ENCODE measurements around the gene ITPRID2. TPM values are rescaled to one million over a fixed set of nuclear protein-coding genes. Genes with fewer than 3 reads are reported as not detected.
A peak's percentile ranks its signal among the peaks of the same experiment; 100 is the strongest.
"Not testable (repeated sequence)": the region's sequence is repeated elsewhere in the genome, so short reads cannot be mapped to it uniquely, and the experiment has no call there.

The ITPRID2 gene
- total RNA-seq, 2 donors from 2014 or later: 35.3 to 70.5 TPM

DNA sequence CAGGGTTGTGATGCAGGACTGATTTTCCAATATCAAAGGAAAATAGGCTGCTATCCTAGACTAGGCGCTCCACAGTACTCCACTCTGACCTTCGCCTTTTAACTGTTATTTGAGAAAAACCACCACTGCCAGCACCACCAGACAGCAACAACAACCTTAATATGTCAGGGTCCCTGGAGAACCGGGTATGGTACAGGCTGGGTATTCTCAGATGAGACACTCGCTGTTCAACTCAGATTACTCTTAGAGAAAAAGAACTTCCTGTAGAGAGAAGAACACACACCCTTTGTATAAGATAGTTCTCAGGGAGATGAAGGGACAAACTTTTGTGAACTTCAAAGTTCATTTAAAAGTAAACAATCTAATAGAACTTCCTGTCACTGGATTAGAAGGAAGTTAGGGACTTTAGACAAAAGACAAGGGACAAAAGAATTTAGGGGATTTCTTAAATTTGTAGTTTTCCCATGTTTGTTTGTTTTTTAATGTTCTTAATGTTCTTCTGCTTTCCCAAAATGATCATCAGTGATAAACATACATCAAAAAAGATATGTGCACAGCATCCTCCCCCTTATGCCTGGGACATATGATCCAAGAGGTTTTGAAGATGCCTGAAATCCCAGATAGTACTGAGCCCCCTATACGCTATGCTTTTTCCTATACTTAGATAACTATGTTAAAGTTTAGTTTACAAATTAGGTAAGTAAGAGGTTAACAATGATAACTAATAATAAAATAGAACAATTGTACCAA, 52.8 kb downstream of the ITPRID2 start:
- ATAC-seq: no peak
- no peak overlapping the region for H3K27ac Mint-ChIP-seq

GRCh38 chr2:181944914-181945291, 53.4 kb downstream of the ITPRID2 start:
- ATAC-seq (no peak), DNase-seq (ENCODE audit: low spot score in 2 of 2) (no peak)
- Mint-ChIP-seq H3K36me3 (peaks cover 0 to 4% of the 10 kb centered on the region in 2 donors), H3K9me3 (no peaks in the 10 kb centered on the region), H3K27ac (no peak overlapping the region)

More for the DNA sequence above, 52.8 kb downstream of the ITPRID2 start:
- H3K9me3 Mint-ChIP-seq: no peaks in the 10 kb centered on the region
- peaks cover 0 to 4% of the 10 kb centered on the region in 2 donors for H3K36me3 Mint-ChIP-seq
- DNase-seq (ENCODE audit: low spot score in 2 of 2): no peak

GRCh38 chr2:181946444-181947127, 55.1 kb downstream of the ITPRID2 start:
- H3K27ac Mint-ChIP-seq: no peak overlapping the region
- DNase-seq (ENCODE audit: low spot score in 2 of 2) (no peak), ATAC-seq (peak in 1 of 2 donors; percentile 91)
- H3K36me3 Mint-ChIP-seq: no peaks in the 10 kb centered on the region
- no peaks in the 10 kb centered on the region for H3K9me3 Mint-ChIP-seq

DNA sequence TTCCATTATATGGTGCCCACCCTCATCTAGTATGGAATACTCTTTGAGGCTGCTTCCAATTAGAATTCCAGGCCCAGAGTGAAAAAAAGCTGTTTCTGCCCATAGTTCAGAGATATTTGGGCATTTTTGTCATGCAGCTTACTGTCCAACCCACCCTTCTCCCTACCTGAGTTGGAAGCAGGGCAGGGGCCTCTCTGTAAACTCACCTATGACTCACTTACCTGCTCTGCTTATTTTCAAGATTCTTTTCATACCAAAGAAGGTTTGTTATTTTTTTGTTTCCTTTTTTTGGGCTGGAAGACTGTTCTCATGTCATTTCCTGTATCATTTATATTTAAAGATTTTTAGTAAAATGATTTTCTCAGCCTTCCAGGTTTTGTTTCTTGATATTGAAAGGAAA, 55.7 kb downstream of the ITPRID2 start:
- Mint-ChIP-seq H3K27ac (no peak overlapping the region), H3K36me3 (no peaks in the 10 kb centered on the region), H3K9me3 (no peaks in the 10 kb centered on the region)
- ATAC-seq (no peak), DNase-seq (ENCODE audit: low spot score in 2 of 2) (no peak)

GRCh38 chr2:181948227-181948626, 56.7 kb downstream of the ITPRID2 start:
- H3K27ac Mint-ChIP-seq: no peak overlapping the region
- no peaks in the 10 kb centered on the region for H3K9me3 Mint-ChIP-seq
- DNase-seq (ENCODE audit: low spot score in 2 of 2) (no peak), ATAC-seq (no peak)
- no peaks in the 10 kb centered on the region for H3K36me3 Mint-ChIP-seq

GRCh38 chr2:181949047-181949446, 57.5 kb downstream of the ITPRID2 start:
- Mint-ChIP-seq H3K27ac (no peak overlapping the region), H3K9me3 (no peaks in the 10 kb centered on the region), H3K36me3 (no peaks in the 10 kb centered on the region)
- ATAC-seq (no peak), DNase-seq (ENCODE audit: low spot score in 2 of 2) (no peak)

DNA sequence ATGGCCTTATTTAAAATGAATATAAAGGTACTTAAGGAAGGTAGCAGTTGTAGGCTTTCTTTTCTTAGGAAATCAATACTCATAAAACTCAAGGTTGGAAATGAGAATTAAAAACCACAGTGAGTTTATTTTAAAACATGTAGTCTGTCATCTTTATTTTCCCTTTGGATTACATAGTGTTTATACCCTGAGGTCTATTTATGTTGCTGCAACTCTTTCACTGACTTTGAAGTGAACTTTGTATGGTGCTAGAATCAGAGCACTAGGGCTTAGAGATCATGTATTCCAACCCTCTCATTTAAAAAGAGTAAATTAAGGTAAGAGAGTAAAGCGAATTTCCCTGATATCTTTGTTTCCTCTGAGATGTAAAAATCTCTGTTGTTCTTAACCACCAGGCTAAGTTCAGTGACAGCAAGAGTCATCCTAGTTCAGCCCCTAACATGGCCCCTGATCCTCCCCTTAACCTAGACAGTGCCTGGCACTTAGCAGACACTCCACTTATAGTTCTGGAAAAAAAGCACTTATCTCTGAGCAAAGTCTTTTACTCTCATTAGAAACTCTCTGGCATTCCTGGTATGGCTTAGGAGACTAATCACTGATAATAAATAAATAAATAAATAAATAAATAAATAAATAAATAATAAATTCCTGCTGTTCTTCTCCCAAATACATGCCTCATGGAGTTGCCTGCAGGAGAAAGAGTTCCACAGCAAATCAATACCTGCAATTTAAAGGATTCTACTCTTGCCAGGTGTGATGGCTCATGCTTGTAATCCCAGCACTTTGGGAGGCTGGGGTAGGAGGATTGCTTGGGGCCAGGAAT, 61.1 kb downstream of the ITPRID2 start:
- Mint-ChIP-seq H3K27ac (no peak overlapping the region), H3K36me3 (no peaks in the 10 kb centered on the region), H3K9me3 (no peaks in the 10 kb centered on the region)
- no peak for DNase-seq (ENCODE audit: low spot score in 2 of 2)
- peak in 1 of 2 donors; percentile 33 for ATAC-seq

DNA sequence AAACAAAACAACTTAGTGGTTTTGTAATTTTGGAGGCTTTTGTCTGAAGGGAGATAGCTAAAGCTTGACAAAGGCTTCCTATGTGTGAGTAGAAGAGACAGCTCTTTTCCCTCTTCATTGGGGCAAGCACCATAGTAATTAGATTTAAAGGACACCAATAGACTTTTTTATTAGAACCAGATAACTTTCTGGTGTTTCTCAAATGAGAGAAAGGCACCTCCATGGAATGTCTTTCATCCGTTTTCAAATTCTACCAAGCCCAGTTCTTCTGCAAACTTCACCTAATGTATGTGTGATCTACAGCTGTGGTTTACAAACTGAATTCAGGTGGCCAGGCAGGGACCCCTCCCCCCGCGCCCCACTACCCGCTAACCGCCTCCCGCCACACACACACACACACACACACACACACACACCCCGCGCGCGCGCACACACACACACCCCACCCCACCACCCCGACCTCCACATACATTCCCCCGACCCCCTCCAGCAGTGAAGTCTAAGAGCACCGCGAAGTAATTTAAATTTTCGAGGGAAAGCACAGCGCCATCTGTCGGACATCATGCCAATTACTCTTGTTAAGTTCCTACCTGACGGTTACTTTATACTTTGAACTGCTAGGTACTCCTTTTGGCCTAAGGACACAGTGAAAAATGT, 62.5 kb downstream of the ITPRID2 start:
- H3K27ac Mint-ChIP-seq: no peak overlapping the region
- ATAC-seq (peak; percentile 67 to 76), DNase-seq (ENCODE audit: low spot score in 2 of 2) (peak in 1 of 2 donors; percentile 62)
- no peaks in the 10 kb centered on the region for H3K36me3 Mint-ChIP-seq
- H3K9me3 Mint-ChIP-seq: no peaks in the 10 kb centered on the region

GRCh38 chr2:181954538-181954883, 63.0 kb downstream of the ITPRID2 start:
- no peaks in the 10 kb centered on the region for H3K36me3 Mint-ChIP-seq
- DNase-seq (ENCODE audit: low spot score in 2 of 2): no peak
- ATAC-seq: peak in 1 of 2 donors; percentile 5
- no peaks in the 10 kb centered on the region for H3K9me3 Mint-ChIP-seq
- H3K27ac Mint-ChIP-seq: no peak overlapping the region

GRCh38 chr2:181955010-181955409, 63.5 kb downstream of the ITPRID2 start:
- no peaks in the 10 kb centered on the region for H3K9me3 Mint-ChIP-seq

DNA sequence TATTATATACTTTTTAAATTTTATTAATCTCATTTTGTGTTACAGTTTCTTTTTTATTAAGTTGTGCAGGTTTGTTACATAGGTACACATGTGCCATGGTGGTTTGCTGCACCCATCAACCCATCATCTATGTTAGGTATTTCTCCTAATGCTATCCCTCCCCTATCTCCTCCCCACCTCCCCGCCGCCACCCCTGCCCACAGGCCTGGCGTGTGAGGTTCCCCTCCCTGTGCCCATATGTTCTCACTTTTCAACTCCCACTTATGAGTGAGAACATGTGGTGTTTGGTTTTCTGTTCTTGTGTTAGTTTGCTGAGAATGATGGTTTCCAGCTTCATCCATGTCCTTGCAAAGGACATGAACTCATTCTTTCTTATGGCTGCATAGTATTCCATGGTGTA, 64.3 kb downstream of the ITPRID2 start:
- not testable (repeated sequence) for H3K9me3 Mint-ChIP-seq; H3K36me3 Mint-ChIP-seq; H3K27ac Mint-ChIP-seq; ATAC-seq; DNase-seq (ENCODE audit: low spot score in 2 of 2)

More at GRCh38 chr2:181955010-181955409, 63.5 kb downstream of the ITPRID2 start:
- ATAC-seq (no peak), DNase-seq (ENCODE audit: low spot score in 2 of 2) (no peak)
- no peaks in the 10 kb centered on the region for H3K36me3 Mint-ChIP-seq
- no peak overlapping the region for H3K27ac Mint-ChIP-seq

GRCh38 chr2:181957668-181958067, 66.1 kb downstream of the ITPRID2 start:
- no peak for ATAC-seq
- no peak overlapping the region for H3K27ac Mint-ChIP-seq
- H3K9me3 Mint-ChIP-seq: no peaks in the 10 kb centered on the region
- no peaks in the 10 kb centered on the region for H3K36me3 Mint-ChIP-seq
- no peak for DNase-seq (ENCODE audit: low spot score in 2 of 2)

- DNase-seq (ENCODE audit: low spot score in 2 of 2): no peak
- ATAC-seq: no peak
- no peak overlapping the region for H3K27ac Mint-ChIP-seq
- no peaks in the 10 kb centered on the region for H3K9me3 Mint-ChIP-seq
- H3K36me3 Mint-ChIP-seq: no peaks in the 10 kb centered on the region
These were observed 67.2 kb downstream of the ITPRID2 start for GRCh38 chr2:181958726-181959125.

DNA sequence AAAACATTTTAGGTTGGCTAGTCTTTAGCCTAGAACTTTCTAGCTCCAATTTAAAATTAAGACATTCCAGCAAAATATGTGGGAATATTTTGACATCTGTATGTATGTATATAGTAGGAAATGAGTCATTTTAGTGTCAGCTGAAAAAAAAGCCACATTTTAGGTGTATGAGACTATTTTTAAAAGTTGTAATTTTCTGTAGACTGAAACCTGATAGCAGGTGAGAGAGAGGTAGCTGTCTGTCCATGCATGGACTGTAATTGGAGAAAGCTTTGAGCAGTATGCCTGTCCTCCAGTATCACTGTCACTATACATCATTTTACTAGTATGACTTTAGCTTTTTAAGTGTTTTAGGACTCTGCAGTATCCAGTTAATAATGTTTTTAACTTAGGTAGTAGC, 68.0 kb downstream of the ITPRID2 start:
- DNase-seq (ENCODE audit: low spot score in 2 of 2) (no peak), ATAC-seq (no peak)
- H3K36me3 Mint-ChIP-seq: no peaks in the 10 kb centered on the region
- H3K27ac Mint-ChIP-seq: no peak overlapping the region
- no peaks in the 10 kb centered on the region for H3K9me3 Mint-ChIP-seq

- not testable (repeated sequence) for H3K27ac Mint-ChIP-seq; H3K9me3 Mint-ChIP-seq; H3K36me3 Mint-ChIP-seq; ATAC-seq; DNase-seq (ENCODE audit: low spot score in 2 of 2)
These were observed 69.6 kb downstream of the ITPRID2 start for GRCh38 chr2:181961167-181961566.

GRCh38 chr2:181962142-181962541, 70.6 kb downstream of the ITPRID2 start:
- DNase-seq (ENCODE audit: low spot score in 2 of 2) (no peak), ATAC-seq (no peak)
- no peak overlapping the region for H3K27ac Mint-ChIP-seq
- H3K36me3 Mint-ChIP-seq: no peaks in the 10 kb centered on the region
- no peaks in the 10 kb centered on the region for H3K9me3 Mint-ChIP-seq

Data from activated naive CD4-positive, alpha-beta T cell treated with anti-CD3 and anti-CD28 coated beads, Interleukin-2, amount 50 U/mL, for 72 hours (primary cell).